NCI-H2227 (cell line): ENCODE data around the gene PUS7L.

Source experiments
- DNase-seq: peaks from one replicate; lab custom pipeline; 2025; ENCODE audit not compliant: unreplicated experiment; lab: John Stamatoyannopoulos, UW

Gene PUS7L

GRCh38 chr12:43675048-43675904, 83.3 kb downstream of the PUS7L start:
- no peak for DNase-seq

DNA sequence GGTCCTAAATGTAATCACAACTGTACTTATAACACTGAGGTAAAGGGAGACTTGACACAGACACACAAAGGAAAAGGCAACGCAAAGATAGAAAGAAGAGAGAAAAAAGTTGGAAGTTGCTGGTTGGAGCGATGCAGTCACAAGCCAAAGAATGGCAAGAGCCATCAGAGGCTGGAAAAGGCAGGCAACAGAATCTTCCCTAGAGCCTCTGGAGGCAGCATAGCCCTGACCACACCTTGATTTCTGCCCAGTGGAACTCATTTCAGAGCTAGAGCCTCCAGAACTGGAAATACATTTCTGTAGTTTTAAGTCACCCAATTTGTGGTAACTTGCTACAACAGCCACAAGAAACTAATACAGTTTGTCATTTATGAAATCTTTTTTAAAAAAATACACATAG, 89.2 kb downstream of the PUS7L start:
- DNase-seq, result no peak
